Right renal cortex interstitium (tissue), 3 donors: ENCODE results near the gene PRRC2B. TPM values are rescaled to one million over a fixed set of nuclear protein-coding genes. Genes with fewer than 3 reads are reported as not detected.
"Not testable (repeated sequence)": the region's sequence is repeated elsewhere in the genome, so short reads cannot be mapped to it uniquely, and the experiment has no call there.

ENCODE experiments used
- DNase-seq, 3 donors: peaks; one replicate each; pipeline ENCODE4 v3.0.0-alpha.2; 2013; ENCODE audit warnings: low read depth in 3 of 3, low spot score in 2 of 3
- polyA plus RNA-seq, 3 donors: library from polyadenylated mRNA; unstranded; fragments of 120-200 nt; gene quantifications; one replicate each; pipeline ENCODE4 v1.2.1, GENCODE V29; 2013; ENCODE audit not compliant: insufficient read length in 3 of 3

PRRC2B gene
- polyA plus RNA-seq, 3 donors, result 153 to 162 (median 161) TPM

- DNase-seq, result no peak
Observed at GRCh38 chr9:131432597-131433301, 38.9 kb downstream of the PRRC2B start.

- no peak for DNase-seq
Observed at GRCh38 chr9:131433302-131433854, 39.5 kb downstream of the PRRC2B start.

- no peak for DNase-seq
Observed at GRCh38 chr9:131434673-131435072, 40.8 kb downstream of the PRRC2B start.

GRCh38 chr9:131436376-131436775, 42.5 kb downstream of the PRRC2B start:
- no peak for DNase-seq

GRCh38 chr9:131436865-131437271, 43.0 kb downstream of the PRRC2B start:
- DNase-seq, result no peak

- DNase-seq, result no peak
Observed at GRCh38 chr9:131438190-131438589, 44.3 kb downstream of the PRRC2B start.

- DNase-seq, result no peak
Observed at GRCh38 chr9:131439224-131439623, 45.3 kb downstream of the PRRC2B start.

GRCh38 chr9:131441441-131441840, 47.6 kb downstream of the PRRC2B start:
- DNase-seq, result no peak

- DNase-seq, result no peak
Observed at GRCh38 chr9:131442351-131442750, 48.5 kb downstream of the PRRC2B start.

- DNase-seq, result no peak
Observed at GRCh38 chr9:131443648-131444047, 49.8 kb downstream of the PRRC2B start.

- no peak for DNase-seq
Observed at GRCh38 chr9:131446276-131446675, 52.4 kb downstream of the PRRC2B start.

- DNase-seq, result no peak
Observed at GRCh38 chr9:131447148-131447547, 53.3 kb downstream of the PRRC2B start.

GRCh38 chr9:131447600-131447999, 53.7 kb downstream of the PRRC2B start:
- no peak for DNase-seq

GRCh38 chr9:131448818-131449217, 54.9 kb downstream of the PRRC2B start:
- no peak for DNase-seq

GRCh38 chr9:131449276-131449675, 55.4 kb downstream of the PRRC2B start:
- no peak for DNase-seq

- DNase-seq, result no peak
Observed at GRCh38 chr9:131454028-131454427, 60.1 kb downstream of the PRRC2B start.

GRCh38 chr9:131455655-131456054, 61.8 kb downstream of the PRRC2B start:
- DNase-seq, result not testable (repeated sequence)

GRCh38 chr9:131457746-131458145, 63.9 kb downstream of the PRRC2B start:
- no peak for DNase-seq

- DNase-seq, result no peak
Observed at GRCh38 chr9:131459056-131459455, 65.2 kb downstream of the PRRC2B start.

GRCh38 chr9:131461166-131461565, 67.3 kb downstream of the PRRC2B start:
- DNase-seq, result no peak

GRCh38 chr9:131464354-131465000, 70.6 kb downstream of the PRRC2B start:
- DNase-seq, result no peak

- no peak for DNase-seq
Observed at GRCh38 chr9:131465401-131465800, 71.5 kb downstream of the PRRC2B start.
